PFSK-1 (cell line): ENCODE results near the gene RNF223.

ENCODE experiments used
- POLR2AphosphoS5 ChIP-seq: IDR thresholded peaks from 2 replicates; pipeline ENCODE4 v1.6.1; 2012; ENCODE audit warnings: low read depth, mild to moderate bottlenecking, control low read depth, low read length, moderate library complexity
- REST ChIP-seq, 2 experiments: IDR thresholded peaks; 2 replicates each; pipeline versions ENCODE4 v1.6.1 to v1.8.0; 2011 to 2012; ENCODE audit warnings: low read depth in 2 of 2, low read length in 2 of 2, control low read depth in 1 of 2, inconsistent platforms in 1 of 2, mild to moderate bottlenecking in 1 of 2, moderate library complexity in 1 of 2; ENCODE audit not compliant: insufficient read depth in 1 of 2

- TF ChIP-seq POLR2AphosphoS5, result no peak
- no peak for TF ChIP-seq REST (IDR thresholded peaks at IDR 0.05; ENCODE audit: insufficient read depth in 1 of 2, low read depth in 2 of 2, low read length in 2 of 2)
These were observed 31.3 kb downstream of the RNF223 start for GRCh38 chr1:1042835-1043234.
